Osteocyte (in vitro differentiated cells): ENCODE measurements around the gene TRIP12. TPM values are rescaled to one million over a fixed set of nuclear protein-coding genes. Genes with fewer than 3 reads are reported as not detected.

ENCODE experiments used
- DNase-seq: peaks from one replicate; pipeline ENCODE4 v3.0.0; 2021; ENCODE audit warnings: mixed read lengths; ENCODE audit not compliant: unreplicated experiment; ENCODE audit errors: extremely low spot score
- H3K27ac Mint-ChIP-seq: one replicate; pipeline ENCODE4 v1.8.0; 2021; ENCODE audit warnings: mild to moderate bottlenecking, mixed read lengths; ENCODE audit not compliant: unreplicated experiment
- H3K27me3 Mint-ChIP-seq: one replicate; pipeline ENCODE4 v1.8.0; 2021; ENCODE audit warnings: mixed read lengths; ENCODE audit not compliant: unreplicated experiment
- H3K36me3 Mint-ChIP-seq: one replicate; pipeline ENCODE4 v1.8.0; 2021; ENCODE audit warnings: mixed read lengths; ENCODE audit not compliant: unreplicated experiment
- H3K4me1 Mint-ChIP-seq: one replicate; pipeline ENCODE4 v1.8.0; 2021; ENCODE audit warnings: mixed read lengths; ENCODE audit not compliant: unreplicated experiment
- H3K4me3 Mint-ChIP-seq: one replicate; pipeline ENCODE4 v1.8.0; 2021; ENCODE audit warnings: mild to moderate bottlenecking, moderate library complexity, mixed read lengths; ENCODE audit not compliant: unreplicated experiment
- H3K9me3 Mint-ChIP-seq: one replicate; pipeline ENCODE4 v1.8.0; 2021; ENCODE audit warnings: mixed read lengths; ENCODE audit not compliant: unreplicated experiment
- CTCF ChIP-seq: fragments of 200-600 bp; sonication (generic); IDR thresholded peaks from 2 replicates; pipeline ENCODE4 v1.5.0; 2021; ENCODE audit warnings: antibody characterized with exemption, mild to moderate bottlenecking, moderate library complexity
- total RNA-seq: library from RNA; stranded (reverse); gene quantifications from 2 replicates; pipeline ENCODE4 v1.2.1, GENCODE V29; 2021

Gene TRIP12
- total RNA-seq, 1 donor from 2014 or later = 272 TPM

DNA sequence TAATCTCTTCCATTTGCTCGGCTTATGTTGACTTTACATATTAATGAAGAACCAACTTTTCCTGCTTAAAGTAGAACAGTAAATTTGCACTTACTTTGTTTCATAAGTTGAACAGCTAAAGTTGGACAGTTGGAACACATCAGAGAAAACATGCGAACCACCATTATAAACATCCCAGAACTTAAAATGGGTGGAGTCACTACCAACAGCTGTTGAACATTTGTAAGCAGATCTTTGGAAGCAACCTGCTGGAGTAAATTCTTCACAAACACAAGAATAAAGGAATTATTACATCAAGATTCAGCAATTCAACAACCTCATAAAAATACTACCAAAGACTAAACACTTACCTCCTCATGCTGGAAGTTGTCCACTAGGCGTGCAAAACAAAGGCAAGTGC lies 111.0 kb downstream of the TRIP12 start:
- no peak for TF ChIP-seq CTCF
- peaks cover 59% of the 10 kb centered on the region for H3K36me3 Mint-ChIP-seq
- no peak overlapping the region for H3K4me3 Mint-ChIP-seq
- peak overlapping the region; percentile 62 for H3K27ac Mint-ChIP-seq
- H3K9me3 Mint-ChIP-seq = no peaks in the 10 kb centered on the region
- peaks cover 32% of the 10 kb centered on the region for H3K4me1 Mint-ChIP-seq
- H3K27me3 Mint-ChIP-seq = no peaks in the 10 kb centered on the region
- DNase-seq = no peak

GRCh38 chr2:229805559-229805958 lies 116.2 kb downstream of the TRIP12 start:
- no peak for TF ChIP-seq CTCF
- Mint-ChIP-seq H3K4me3 (no peak overlapping the region), H3K9me3 (no peaks in the 10 kb centered on the region), H3K36me3 (peaks cover 52% of the 10 kb centered on the region), H3K27ac (no peak overlapping the region), H3K27me3 (no peaks in the 10 kb centered on the region), H3K4me1 (peaks cover 13% of the 10 kb centered on the region)
- no peak for DNase-seq

- DNase-seq = no peak
- no peak overlapping the region for H3K4me3 Mint-ChIP-seq
- H3K27me3 Mint-ChIP-seq = no peaks in the 10 kb centered on the region
- H3K27ac Mint-ChIP-seq = no peak overlapping the region
- H3K9me3 Mint-ChIP-seq = no peaks in the 10 kb centered on the region
- peaks cover 25% of the 10 kb centered on the region for H3K4me1 Mint-ChIP-seq
- H3K36me3 Mint-ChIP-seq = peaks cover 50% of the 10 kb centered on the region
- TF ChIP-seq CTCF = no peak
Measured at GRCh38 chr2:229802785-229803184, 119.0 kb downstream of the TRIP12 start.

GRCh38 chr2:229800997-229801754 lies 120.6 kb downstream of the TRIP12 start:
- Mint-ChIP-seq H3K36me3 (peaks cover 48% of the 10 kb centered on the region), H3K4me3 (no peak overlapping the region), H3K4me1 (peaks cover 25% of the 10 kb centered on the region), H3K27ac (peak overlapping the region; percentile 12), H3K9me3 (no peaks in the 10 kb centered on the region), H3K27me3 (no peaks in the 10 kb centered on the region)
- TF ChIP-seq CTCF = peak; percentile 80
- no peak for DNase-seq

GRCh38 chr2:229798446-229799155 lies 123.2 kb downstream of the TRIP12 start:
- no peak for DNase-seq
- Mint-ChIP-seq H3K27me3 (no peaks in the 10 kb centered on the region), H3K36me3 (peaks cover 42% of the 10 kb centered on the region), H3K9me3 (no peaks in the 10 kb centered on the region), H3K4me1 (peaks cover 25% of the 10 kb centered on the region), H3K4me3 (no peak overlapping the region), H3K27ac (peak overlapping the region; percentile 68)
- TF ChIP-seq CTCF = no peak
